Inferior parietal cortex (tissue), 1 donor: Measurements from ENCODE around the gene PPARG.
"Not testable (repeated sequence)": the region's sequence is repeated elsewhere in the genome, so short reads cannot be mapped to it uniquely, and the experiment has no call there.

Source experiments
- DNase-seq: peaks from one replicate; pipeline ENCODE4 v3.0.0-alpha.2; 2016; ENCODE audit errors: extremely low spot score

PPARG gene

DNA sequence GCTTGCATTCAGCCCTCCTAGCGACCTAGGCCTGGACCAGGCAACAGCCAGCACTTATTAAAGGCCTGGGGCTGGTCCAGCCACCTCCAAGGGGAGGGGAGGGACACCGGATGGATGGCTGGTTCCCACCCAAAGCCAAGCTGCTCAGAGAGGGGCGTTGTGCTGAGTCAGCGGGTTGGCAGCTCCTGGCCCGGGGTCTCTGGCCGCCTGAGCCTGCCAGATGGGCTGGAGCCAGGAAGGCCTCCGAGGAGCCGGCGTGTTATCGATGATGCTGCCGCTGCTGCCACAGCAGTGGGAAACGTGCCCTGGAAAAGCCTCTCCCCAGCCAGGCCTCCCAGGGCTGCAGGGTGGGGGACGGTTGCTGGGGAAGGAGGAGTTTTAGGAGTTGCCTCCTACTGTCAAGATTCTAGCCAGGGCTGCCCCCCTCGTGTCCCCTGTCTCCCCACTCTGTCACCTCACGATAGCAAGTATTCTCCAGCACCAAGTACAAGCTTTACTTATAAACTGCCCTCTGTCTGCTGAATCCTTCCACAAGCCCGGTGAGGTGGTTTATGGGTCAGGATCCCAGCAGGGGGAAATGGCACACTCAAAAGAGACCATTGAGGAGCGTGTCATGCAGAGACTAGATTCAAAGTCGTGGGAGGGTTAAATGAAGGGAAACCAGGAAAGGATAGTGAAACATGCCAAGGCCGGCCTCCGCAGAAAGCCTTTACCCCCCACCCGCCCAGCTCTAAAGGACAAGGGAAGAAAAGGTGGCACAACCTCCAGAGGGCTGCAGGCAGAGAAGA, 152.3 kb downstream of the PPARG start:
- no peak for DNase-seq

DNA sequence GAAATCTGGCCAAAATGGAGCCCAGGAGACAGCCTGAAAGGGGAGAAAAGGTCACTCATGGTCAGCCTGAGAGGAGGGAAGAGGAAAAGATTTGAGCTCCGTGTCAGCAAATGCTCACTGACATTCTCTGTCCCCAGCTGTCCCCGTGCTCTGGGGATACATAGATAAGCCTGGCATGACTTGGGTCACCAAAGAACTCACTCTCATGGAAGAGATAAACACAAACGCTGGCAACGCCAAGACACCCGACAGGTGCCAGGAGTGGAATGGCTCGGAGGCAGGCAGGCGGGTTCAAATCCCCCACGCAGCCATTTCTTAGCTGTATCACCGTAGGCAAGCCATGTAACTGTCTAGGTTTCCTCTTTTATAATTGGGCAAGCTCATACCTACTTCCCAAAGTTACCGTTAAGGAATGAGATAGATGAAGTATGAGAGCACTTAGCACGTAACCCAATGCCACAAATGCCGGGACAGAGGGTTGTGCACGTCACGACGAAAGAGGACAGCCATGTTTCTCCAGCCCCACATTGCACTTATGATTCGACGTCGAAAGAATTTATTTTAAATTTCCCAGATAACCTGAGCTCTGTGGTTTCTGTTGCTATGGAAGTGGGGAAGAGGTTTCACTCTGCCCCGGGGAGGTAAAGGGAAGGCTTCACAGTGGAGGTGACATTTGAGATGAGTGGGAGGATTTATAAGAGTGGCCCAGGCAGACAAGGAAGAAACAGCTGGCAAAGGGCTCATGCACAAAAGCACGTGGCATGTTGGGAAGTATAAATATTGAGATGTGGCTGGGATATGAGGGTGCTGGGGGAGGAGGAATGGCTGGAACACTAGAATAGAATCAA, 154.0 kb downstream of the PPARG start:
- no peak for DNase-seq

DNA sequence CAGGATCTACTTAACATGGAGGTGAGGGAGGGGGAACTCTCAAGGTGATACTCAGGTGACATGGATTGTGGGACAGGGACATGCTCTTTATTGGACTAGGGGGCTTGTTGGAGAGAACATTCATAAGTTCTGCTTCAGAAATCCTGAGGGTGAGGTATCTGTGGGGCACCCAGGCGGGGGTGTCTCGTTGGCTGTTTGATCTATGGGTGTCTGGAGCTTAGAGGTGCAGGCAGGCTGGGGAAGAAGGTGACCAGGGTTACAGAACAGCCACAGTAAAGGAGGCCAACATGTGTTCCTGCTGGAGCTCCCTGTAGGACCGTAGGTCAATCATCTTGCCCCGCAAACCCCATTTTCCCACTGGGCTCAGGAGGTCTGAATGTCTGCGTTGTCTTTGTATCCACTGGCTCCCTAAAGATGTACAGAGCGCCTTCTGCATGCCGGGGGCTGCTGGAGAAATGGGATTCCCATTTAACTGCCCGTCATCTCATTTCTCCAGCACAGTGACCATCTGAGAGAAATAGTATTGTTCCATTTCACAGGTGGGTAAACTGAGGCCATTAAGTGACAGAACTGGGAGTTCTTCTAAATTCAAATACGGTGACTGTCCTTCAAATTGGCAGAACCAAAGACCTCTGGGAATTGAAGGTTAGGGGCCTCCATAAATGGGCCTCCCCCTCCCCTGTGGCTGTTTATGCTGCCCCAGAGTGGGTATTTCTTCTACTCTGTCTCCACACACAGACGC, 155.1 kb downstream of the PPARG start:
- no peak for DNase-seq

DNA sequence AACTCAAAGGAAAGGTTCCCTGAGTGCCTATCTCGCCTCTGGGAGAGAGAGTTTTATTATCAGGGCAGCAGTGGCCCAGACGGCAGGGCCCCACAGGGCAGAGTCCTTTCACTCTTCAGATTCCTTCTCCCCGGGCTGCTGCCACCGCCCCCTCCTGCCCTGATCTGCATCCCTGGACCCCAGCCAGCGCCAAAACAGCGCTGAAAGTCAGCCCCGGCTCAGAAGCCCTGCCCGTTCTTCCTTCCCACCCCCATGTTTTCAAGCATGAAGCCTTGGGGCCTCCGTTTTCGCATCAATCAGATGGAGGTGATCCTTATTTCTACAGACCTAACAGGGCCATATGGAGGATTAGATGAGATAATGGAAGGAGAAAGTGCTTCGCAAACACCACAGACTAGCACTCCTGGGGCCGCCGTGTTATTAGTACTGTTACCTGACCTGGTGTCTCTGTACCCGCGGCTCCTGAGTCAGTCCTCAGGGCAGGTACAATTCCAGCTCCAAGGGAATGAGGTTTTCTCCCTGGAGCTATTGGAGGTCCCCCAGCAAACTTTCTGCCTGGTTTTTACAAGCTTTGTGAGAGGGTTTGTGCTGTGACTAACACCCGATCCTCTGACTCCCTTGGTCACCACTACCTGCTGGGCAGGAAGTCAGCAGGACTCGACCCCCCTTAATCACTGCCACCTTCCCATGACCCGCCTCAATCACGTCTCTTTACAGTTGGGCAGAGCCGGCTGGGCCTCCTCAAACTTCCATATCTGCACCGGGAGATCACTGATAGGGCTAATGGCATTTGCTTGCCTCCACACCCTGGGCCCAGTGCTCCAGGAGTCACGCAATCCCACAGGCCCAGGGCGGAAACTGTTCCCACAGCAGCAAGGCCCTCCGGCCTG, 156.0 kb downstream of the PPARG start:
- DNase-seq, result no peak

DNA sequence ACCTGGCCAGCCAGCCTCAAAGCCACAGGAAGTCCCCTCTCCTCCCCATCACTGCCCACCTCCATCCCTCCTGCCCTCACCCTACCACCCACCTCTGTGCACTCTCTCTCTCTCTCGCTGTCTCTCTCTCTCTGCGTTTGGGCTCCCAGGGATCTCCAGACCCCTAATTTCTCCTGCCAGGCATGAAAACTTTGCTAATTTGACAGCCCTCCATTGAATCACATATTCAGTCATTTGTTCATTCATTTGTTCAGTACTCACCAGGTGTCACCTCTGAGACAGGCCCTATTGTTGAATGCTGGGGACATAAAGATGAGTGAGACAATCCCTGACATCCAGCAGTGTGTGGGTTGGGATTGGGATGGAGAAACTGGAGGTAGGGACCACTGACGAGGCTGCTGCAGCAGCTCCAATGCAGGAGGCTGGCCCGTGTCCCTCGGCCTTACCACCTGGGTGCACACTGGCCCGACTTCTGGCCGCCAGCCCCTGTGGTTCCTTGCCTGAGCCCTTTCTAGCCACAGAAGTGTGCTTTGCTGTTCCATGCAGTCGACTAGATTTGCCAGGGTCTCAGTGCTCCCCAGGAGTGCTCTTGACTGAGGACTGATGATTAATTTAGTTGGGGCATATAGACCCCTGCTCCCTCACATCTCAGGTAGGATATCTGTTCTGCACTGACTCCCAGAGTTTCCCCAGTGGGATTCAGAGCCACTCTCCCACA, 156.8 kb downstream of the PPARG start:
- no peak for DNase-seq

DNA sequence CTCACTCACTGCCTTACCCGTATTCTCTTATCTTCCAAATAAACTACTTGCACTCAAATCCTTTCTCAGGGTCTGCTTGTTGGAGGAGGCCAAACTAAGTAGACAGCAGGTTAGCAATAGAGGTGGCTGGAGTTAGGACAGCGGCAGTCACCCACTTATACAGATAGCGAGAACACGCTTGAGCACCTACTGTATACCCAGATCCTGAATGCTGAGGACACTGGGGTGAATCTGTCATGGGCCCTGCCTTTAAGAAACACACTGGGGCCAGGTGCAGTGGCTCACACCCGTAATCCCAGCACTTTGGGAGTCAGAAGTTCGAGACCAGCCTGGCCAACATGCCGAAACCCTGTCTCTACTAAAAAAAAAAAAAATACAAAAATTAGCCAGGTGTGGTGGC, 157.4 kb downstream of the PPARG start:
- no peak for DNase-seq

DNA sequence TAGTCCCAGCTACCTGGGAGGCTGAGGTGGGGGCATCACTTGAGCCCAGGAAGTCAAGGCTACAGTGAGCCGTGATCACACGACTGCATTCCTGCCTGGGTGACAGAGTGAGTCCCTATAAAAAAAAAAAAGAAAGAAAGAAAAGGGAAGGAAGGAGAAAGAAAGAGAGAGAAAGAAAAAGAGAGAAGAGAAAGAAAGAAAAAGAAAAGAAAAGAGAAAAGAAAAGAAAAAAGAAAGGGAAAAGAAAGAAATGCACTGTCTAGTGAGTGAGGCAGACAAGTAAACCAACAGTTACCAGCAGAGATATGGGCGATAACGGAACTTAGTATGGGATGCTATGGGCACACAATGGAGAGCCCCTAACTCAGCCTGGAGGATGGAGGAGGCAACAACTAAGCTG, 158.2 kb downstream of the PPARG start:
- no peak for DNase-seq

DNA sequence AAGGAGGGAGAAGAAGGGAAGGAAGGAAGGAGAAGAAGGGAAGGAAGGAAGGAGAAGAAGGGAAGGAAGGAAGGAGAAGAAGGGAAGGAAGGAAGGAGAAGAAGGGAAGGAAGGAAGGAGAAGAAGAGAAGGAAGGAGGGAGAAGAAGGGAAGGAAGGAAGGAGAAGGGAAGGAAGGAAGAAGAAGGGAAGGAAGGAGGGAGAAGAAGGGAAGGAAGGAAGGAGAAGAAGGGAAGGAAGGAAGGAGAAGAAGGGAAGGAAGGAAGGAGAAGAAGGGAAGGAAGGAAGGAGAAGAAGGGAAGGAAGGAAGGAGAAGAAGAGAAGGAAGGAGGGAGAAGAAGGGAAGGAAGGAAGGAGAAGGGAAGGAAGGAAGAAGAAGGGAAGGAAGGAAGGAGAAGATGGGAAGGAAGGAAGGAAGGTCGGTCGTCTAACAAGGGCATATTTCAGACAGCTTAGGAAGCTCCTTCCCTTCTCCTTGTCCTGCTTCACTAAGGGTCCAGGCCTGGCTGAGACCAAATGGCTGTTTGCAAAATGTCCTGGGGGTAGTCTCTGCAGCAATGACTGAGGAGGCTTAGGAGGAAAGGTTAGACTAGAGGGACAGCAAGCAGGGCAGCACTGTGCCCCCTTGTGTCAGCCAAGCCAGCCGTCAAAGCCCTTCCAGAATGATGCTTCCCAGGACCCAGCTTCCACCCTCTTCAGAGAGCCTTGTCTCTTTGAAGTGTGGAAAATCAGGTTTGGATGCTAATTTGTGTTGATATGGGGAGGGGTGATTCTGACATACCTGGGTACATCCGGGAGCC, 159.7 kb downstream of the PPARG start:
- DNase-seq, result not testable (repeated sequence)

DNA sequence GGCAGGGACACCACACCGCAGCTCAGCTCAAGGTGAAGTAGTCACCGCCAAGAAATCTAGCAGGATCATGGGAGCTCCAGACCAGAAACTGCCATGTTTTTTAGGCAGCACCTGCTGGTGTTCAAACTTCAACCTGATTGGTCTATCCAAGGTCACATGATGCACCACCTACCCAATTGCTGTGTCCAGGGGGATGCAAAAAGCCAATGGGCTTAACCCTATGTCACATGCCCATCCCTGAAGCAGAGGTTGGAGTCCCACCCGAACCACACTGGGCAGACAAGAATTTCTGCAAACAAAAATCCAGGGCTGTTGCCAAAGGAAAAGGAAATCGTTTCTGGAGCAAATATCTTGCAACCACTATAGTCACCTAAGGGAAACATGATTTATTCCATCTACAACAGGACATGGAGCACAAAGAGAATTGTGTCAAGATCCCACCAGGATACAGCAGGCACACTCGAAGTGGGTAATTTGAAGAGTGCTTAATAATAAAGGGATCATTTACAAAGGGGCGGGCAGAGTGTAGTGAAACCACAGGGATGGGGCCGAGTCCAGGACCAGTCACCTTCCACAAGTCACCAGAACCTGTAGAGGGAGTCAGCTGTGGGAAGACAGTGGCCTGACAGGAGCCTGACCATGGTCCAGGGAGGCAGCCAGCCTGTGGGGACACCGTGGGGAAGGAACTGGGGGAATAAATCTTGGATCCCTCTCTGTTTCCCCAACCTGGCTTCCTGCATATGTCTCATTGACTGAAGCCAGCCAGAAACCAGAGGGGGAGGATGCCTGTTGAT, 161.2 kb downstream of the PPARG start:
- DNase-seq, result no peak

DNA sequence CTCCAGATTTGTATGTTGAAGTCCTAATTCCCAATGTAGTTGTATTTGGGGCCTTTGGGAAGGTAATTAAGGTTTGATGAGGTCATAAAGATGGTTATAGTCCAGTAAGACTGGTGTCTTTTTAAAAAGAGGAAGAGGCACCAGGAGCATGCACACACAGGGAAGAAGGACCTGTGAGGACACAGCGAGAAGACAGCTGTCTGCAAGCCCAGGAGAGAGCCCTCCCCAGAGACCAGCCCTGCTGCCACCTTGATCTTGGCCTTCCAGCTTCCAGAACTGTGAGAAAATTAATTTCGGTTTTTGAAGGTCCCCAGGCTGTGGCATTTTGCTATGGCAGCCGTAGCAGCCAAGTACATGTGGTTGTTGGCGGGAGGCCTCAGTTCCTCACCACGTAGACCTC, 162.6 kb downstream of the PPARG start:
- no peak for DNase-seq

DNA sequence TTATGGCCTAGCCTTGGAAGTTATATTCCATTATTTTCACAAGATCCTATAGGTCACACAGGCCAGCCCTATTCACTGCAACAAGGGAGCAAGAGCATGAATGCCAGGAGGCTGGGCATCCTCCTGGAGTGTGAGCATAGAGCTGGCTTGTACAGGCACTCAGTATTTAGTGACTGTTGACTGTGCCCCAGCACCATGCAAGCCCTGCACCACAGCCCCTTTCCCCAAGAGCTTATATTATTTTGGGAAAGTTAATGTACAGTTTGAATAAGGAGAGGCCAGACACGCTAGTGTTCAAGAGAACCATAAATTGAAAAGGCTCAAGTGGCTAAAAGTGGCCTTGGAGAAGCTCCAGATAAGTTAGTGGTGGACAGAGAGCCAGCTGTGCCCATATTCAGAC, 163.1 kb downstream of the PPARG start:
- DNase-seq, result no peak

DNA sequence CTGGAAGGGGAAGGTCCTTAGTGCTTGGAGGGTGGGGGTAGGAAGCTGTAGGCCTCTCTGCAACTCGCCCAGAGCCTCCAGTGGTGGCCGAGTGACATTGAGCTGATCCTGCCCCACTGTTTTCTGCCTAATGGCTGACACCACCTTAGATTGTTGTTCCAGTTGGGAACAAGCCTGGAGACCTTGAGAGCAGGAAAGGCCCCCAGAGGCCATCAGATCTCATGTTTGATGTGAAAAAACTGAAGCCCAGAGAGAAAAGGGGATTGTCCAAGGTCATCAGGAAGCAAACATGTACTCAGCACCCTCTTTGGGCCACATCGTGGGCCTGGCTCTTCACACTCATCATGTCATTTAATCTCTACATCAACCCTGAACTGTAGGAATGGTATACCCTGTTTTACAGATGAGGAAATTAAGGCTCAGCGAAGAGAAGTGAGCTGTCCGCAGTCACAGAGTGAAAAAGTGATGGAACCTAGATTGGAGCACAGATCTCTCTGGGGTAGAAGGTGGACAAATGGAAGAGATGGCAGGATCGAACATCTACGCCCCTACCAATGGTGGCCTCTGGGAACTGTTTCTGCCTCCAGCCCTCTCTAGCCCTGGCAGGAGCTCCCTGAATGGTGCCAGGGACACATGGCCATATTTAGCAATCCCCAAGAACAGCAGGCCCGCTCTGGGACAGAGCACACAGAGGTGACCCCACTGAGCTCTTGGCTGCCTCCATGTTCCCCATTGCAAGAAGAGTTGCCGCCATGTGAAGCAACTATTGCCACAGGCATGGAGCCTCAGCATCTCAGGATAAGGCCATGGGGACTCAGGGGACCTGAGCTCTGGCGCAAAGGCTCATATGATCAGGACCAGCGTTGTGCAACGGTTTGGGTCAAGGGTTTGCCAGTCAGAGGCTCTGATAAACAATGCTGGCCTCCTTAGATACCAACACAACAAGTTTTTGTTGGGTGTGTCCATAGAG, 163.8 kb downstream of the PPARG start:
- no peak for DNase-seq

DNA sequence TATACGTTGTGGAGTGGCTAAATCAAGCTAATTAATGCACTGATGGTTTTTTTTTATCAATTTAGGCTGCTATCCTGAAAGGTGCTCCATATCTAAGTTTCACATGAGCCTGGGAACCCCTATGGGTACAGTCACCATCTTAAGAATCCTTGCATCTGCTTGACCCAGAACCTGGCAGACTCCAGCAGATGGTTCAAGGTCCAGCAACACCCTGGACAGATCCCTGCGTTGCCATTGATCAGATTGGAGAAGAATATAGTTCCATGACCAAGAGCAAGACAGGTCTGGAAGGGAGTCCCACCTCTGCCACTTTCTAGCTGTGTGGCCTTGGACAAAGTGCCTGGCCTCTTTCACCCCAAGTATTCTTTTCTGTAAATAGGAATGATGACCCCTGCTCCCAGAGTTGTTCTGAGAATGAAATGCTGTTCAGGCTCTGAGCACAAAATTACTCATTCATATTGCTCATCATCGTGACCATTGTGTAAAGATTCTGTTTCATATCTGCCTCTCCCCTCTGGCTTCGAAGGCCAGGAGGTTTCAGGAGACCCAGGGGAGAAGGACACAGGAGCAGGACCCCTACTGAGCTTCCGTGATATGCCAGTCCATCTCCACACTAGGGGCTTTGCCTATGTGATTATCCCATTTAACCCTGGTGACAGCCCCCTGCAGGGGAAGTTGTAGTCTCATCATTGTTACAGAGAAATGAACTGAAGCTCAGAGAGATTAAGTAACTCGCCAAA, 165.4 kb downstream of the PPARG start:
- DNase-seq, result no peak

DNA sequence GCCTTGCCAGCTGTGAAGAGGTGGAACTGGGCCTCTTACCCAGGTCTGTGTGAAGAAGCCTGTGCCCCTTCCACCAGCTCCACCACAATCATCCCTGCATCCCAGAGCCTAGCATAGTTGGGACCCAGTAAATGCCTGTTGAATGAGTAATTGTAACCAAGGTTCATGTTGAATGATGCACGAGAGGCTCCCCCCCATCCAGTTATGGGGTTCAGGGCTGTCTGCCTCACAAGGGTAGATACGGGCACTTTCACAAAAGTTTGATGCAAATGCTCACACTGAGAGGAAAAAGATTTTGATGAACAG, 165.9 kb downstream of the PPARG start:
- DNase-seq, result no peak

DNA sequence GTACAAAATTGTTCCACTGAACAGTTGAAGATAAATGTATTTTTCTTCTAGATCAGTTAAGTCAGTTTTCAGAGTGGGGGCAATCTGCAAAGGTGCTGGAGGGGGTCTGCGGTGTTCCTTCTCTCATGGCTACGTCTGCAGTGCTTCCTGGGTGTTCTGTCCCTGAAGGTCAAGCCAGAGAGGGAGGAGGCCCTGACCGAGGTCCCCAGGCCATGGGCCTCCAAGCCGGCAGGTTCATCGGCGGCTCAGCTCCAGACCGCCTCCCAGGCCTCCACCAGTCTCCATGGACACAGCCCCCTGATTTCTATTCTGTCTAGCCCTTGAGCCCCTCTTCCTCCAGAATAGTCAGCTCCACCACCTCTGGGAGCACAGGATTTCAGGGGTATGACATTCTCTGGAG, 166.9 kb downstream of the PPARG start:
- no peak for DNase-seq

DNA sequence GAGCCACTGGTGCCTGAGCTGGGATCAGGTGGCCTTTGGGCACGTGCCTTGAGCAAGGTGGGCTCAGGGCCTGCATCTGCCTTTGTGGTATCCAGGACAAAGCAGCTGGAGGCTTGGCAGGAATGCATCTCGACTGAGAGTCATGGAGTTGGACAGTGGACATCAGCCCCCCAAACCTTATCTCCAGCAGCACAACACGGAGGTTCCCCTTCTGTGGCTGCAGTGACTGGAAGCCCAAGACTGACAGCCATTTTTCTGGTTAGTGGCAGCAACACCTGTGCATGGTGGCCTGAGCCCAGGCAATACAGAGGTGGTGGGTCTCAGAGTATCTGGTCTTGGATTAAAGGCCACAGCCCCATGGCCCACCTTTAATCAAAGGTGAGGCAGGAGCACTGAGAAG, 167.6 kb downstream of the PPARG start:
- no peak for DNase-seq

DNA sequence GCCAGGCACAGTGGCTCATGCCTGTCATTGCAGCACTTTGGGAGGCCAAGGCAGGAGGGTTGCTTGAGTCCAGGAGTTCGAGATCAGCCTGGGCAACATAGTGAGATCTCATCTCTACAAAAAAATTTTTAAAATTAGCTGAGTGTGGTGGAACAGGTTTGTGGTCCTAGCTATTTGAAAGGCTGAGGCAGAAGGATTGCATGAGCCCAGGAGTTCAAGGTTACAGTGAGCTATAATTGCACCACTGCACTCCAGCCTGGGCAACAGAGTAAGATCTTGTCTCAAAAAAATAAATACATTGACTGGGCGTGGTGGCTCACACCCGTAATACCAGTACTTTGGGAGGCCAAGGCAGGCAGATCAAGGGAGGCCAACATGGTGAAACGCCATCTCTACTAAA, 168.5 kb downstream of the PPARG start:
- DNase-seq, result not testable (repeated sequence)
